Measurements from ENCODE around the gene PCDHA8.
A peak's percentile ranks its signal among the peaks of the same experiment; 100 is the strongest.
"Not testable (repeated sequence)": the region's sequence is repeated elsewhere in the genome, so short reads cannot be mapped to it uniquely, and the experiment has no call there.

PCDHA8 gene, protein sequence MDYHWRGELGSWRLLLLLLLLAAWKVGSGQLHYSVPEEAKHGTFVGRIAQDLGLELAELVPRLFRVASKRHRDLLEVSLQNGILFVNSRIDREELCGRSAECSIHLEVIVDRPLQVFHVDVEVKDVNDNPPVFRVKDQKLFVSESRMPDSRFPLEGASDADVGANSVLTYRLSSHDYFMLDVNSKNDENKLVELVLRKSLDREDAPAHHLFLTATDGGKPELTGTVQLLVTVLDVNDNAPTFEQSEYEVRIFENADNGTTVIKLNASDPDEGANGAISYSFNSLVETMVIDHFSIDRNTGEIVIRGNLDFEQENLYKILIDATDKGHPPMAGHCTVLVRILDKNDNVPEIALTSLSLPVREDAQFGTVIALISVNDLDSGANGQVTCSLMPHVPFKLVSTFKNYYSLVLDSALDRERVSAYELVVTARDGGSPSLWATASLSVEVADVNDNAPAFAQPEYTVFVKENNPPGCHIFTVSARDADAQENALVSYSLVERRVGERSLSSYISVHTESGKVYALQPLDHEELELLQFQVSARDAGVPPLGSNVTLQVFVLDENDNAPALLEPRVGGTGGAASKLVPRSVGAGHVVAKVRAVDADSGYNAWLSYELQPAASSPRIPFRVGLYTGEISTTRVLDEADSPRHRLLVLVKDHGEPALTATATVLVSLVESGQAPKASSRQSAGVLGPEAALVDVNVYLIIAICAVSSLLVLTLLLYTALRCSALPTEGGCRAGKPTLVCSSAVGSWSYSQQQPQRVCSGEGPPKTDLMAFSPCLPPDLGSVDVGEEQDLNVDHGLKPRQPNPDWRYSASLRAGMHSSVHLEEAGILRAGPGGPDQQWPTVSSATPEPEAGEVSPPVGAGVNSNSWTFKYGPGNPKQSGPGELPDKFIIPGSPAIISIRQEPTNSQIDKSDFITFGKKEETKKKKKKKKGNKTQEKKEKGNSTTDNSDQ

DNA sequence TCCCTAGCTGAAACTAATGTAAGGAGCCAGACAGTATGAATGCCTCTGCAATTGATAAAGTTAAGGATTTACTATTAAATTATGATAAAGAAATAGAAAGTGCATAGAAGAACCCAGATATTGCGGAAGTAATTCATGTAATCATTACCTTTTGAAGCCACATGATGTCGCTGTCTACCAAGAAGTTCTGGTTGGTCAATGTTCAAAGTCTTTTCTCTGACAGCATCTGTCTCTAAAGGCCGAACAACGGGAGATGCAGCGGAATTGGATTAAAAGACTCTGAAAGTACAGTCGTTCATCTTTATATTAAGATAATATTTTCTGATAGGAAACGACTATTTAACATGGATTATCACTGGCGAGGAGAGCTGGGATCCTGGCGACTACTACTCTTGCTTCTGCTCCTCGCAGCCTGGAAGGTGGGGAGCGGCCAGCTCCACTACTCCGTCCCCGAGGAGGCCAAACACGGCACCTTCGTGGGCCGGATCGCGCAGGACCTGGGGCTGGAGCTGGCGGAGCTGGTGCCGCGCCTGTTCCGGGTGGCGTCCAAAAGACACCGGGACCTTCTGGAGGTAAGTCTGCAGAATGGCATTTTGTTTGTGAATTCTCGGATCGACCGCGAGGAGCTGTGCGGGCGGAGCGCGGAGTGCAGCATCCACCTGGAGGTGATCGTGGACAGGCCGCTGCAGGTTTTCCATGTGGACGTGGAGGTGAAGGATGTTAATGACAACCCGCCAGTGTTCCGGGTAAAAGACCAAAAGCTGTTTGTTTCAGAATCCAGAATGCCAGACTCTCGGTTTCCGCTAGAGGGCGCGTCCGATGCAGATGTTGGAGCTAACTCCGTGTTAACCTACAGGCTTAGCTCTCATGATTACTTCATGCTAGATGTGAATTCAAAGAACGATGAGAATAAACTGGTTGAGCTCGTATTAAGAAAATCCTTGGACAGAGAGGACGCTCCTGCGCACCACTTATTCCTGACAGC is at the start of gene PCDHA8:
PCDHA8 (plus strand) TSS at position 210 of the 985 bp plus-strand sequence; CDS start at position 345, 135 bp downstream.
- no peak for DNase-seq (ENCODE audit: low read depth)
- TF ChIP-seq, protein P1, sequence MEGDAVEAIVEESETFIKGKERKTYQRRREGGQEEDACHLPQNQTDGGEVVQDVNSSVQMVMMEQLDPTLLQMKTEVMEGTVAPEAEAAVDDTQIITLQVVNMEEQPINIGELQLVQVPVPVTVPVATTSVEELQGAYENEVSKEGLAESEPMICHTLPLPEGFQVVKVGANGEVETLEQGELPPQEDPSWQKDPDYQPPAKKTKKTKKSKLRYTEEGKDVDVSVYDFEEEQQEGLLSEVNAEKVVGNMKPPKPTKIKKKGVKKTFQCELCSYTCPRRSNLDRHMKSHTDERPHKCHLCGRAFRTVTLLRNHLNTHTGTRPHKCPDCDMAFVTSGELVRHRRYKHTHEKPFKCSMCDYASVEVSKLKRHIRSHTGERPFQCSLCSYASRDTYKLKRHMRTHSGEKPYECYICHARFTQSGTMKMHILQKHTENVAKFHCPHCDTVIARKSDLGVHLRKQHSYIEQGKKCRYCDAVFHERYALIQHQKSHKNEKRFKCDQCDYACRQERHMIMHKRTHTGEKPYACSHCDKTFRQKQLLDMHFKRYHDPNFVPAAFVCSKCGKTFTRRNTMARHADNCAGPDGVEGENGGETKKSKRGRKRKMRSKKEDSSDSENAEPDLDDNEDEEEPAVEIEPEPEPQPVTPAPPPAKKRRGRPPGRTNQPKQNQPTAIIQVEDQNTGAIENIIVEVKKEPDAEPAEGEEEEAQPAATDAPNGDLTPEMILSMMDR (IDR thresholded peaks at IDR 0.05; ENCODE audit: low read length, missing control alignments): peak; percentile 6
- no peak within 1 kb of the TSS for H3K4me3 ChIP-seq (replicated peaks; ENCODE audit: low read depth, low read length)

DNA sequence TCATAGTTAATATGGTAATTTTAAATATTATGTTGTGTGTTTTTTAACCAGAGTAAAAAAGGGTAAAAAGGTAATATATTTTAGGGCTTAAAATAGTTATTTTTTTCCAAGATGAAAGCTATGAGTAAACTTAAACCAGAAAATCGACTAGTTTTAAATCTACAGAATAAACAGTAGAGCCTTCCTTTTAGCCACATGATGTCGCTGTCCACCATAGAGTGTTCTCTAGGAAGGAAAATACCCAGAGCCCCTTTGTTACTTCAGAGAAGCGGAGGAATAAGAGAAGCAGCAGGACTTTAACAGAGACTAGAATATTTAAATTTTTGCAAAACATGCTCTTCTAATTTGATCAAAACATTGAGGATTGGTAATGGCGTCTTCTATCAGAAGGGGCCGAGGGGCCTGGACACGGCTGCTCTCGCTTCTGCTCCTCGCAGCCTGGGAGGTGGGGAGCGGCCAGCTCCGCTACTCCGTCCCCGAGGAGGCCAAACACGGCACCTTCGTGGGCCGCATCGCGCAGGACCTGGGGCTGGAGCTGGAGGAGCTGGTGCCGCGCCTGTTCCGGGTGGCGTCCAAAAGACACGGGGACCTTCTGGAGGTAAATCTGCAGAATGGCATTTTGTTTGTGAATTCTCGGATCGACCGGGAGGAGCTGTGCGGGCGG is 46.3 kb upstream of the PCDHA8 start, which contains the start of gene PCDHA2:
PCDHA2 (plus strand) TSS at position 258 of the 664 bp plus-strand sequence.
- TF ChIP-seq, protein P1 (IDR thresholded peaks at IDR 0.05; ENCODE audit: low read length, missing control alignments): no peak
- no peak for DNase-seq (ENCODE audit: low read depth)
- H3K4me3 ChIP-seq (replicated peaks; ENCODE audit: low read depth, low read length): no peak within 1 kb of the TSS

DNA sequence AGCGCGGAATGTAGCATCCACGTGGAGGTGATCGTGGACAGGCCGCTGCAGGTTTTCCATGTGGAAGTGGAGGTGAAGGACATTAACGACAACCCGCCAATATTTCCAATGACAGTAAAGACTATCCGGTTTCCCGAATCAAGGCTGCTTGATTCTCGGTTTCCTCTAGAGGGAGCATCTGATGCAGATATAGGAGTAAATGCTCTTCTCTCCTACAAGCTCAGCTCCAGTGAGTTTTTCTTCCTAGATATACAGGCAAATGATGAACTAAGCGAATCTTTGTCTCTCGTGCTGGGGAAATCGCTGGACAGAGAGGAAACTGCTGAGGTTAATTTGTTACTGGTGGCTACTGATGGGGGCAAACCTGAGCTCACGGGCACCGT is 45.7 kb upstream of the PCDHA8 start:
- DNase-seq (ENCODE audit: low read depth): peak; percentile 7

DNA sequence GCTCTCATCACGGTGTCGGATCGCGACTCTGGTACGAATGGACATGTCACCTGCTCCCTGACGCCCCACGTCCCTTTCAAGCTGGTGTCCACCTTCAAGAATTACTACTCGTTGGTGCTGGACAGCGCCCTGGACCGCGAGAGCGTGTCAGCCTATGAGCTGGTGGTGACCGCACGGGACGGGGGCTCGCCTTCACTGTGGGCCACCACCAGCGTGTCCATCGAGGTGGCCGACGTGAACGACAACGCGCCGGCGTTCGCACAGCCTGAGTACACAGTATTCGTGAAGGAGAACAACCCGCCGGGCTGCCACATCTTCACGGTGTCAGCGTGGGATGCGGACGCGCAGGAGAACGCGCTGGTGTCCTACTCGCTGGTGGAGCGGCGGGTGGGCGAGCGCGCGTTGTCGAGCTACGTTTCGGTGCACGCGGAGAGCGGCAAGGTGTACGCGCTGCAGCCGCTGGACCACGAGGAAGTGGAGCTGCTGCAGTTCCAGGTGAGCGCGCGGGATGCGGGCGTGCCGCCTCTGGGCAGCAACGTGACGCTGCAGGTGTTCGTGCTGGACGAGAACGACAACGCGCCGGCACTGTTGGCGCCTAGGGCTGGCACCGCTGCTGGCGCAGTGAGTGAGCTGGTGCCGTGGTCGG is 44.8 kb upstream of the PCDHA8 start:
- DNase-seq (ENCODE audit: low read depth); H3K4me3 ChIP-seq (replicated peaks; ENCODE audit: low read depth, low read length): not testable (repeated sequence)

More for the DNA sequence above, 45.7 kb upstream of the PCDHA8 start:
- H3K4me3 ChIP-seq (replicated peaks; ENCODE audit: low read depth, low read length): no peak overlapping the region
- TF ChIP-seq, protein P1 (IDR thresholded peaks at IDR 0.05; ENCODE audit: low read length, missing control alignments): peak; percentile 10

DNA sequence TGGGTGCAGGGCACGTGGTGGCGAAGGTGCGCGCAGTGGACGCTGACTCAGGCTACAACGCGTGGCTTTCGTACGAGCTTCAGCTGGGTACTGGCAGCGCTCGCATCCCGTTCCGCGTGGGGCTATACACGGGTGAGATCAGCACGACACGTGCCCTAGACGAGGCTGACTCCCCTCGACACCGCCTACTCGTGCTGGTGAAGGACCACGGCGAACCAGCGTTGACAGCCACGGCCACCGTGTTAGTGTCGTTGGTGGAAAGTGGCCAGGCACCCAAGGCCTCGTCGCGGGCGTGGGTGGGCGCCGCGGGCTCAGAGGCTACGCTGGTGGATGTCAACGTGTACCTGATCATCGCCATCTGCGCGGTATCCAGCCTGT is 44.3 kb upstream of the PCDHA8 start:
- TF ChIP-seq, protein P1 (IDR thresholded peaks at IDR 0.05; ENCODE audit: low read length, missing control alignments): no peak
- H3K4me3 ChIP-seq (replicated peaks; ENCODE audit: low read depth, low read length): no peak overlapping the region

DNA sequence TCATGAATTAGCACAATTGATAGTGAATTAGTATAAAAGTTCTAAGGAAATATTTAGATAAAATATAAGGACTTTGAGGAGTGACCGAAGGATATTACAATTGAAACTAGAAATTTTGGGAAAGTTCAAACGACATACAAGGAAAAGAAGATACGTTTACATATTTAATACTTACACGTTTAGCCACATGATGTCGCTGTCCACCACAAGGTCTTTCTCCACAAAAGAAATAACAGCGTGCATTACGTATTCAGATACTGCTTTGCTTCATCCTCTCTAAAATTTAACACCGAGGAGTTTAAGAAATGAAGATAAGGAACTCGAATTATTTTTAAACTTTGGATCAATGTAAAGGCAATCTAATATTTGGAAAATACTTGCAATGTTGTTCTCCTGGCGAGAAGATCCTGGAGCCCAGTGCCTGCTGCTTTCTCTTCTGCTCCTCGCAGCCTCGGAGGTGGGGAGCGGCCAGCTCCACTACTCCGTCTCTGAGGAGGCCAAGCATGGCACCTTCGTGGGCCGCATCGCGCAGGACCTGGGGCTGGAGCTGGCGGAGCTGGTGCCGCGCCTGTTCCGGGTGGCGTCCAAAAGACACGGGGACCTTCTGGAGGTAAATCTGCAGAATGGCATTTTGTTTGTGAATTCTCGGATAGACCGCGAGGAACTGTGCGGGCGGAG is 40.0 kb upstream of the PCDHA8 start, which contains the start of gene PCDHA3:
PCDHA3 (plus strand) TSS at position 242 of the 678 bp plus-strand sequence.
- peak within 1 kb of the TSS; percentile 37 for H3K4me3 ChIP-seq (replicated peaks; ENCODE audit: low read depth, low read length)
- TF ChIP-seq, protein P1 (IDR thresholded peaks at IDR 0.05; ENCODE audit: low read length, missing control alignments): peak; percentile 26
- DNase-seq (ENCODE audit: low read depth): peak; percentile 50

More for the DNA sequence above, 44.3 kb upstream of the PCDHA8 start:
- no peak for DNase-seq (ENCODE audit: low read depth)
